ENCODE results near the gene PLCD3. TPM values are rescaled to one million over a fixed set of nuclear protein-coding genes. Genes with fewer than 3 reads are reported as not detected.
A peak's percentile ranks its signal among the peaks of the same experiment; 100 is the strongest.

Gene PLCD3
- total and polyA plus RNA-seq, 9 of the 15 experiments (the other 6 are each of a cell fraction or from before 2014, with no cell fraction given) = 0.20 to 22.6 (median 7.5) TPM

DNA sequence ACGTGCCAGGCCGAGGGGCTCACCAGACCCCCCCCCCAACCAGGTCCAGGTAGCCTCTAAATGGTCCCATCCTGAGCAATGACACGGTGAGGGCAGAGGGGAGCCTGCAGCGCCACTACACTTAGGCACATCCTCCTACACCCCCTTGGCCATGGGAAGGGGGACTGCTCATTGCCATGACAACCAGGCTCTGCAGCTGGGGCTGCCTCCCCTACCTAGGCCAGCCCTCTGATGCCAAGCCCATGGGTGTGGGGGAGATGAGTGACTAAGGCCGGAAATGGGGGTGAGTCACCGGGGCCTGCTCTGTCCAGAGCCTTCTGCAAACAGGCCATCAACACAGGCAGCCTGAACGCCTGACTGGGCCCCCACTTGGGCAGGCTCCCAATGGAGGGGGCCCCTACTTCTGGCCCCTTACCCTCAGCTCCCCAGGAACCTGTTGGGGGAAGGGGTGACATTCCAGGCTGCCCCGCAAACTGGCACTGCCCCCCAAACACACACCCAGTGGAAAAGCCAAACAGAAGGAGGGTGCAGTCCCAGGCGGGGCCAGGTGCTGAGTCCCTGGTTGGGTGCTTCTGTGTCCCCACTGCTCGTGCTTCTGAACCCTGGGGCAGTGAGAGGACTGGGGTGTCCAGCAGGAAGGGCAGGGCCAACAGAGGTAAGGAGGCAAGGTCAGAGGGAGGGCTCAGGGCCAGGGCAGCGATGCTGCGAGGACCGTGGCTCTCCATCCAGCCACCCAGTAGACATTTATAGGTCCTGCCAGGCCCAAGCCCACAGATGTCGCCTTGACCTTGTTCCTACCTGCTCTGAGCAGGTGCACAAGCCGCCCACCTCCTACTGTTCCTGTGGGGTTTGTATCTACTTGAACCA is 8.2 kb downstream of the PLCD3 start (continued):
- TF ChIP-seq RAD51 (IDR thresholded peaks at IDR 0.05; ENCODE audit: borderline replicate concordance, low read depth) (no peak), SIX5 (IDR thresholded peaks at IDR 0.05; ENCODE audit: borderline replicate concordance in 1 of 2, insufficient read depth in 1 of 2, low read depth in 1 of 2, low read length in 2 of 2) (no peak), NFYB (IDR thresholded peaks at IDR 0.05; ENCODE audit: extremely low read depth, insufficient read length) (no peak), ZNF24 (IDR thresholded peaks at IDR 0.05) (no peak), RHOXF2B (CRISPR knock-in tag; conservative IDR thresholded peaks at IDR 0.05) (no peak), GTF2B (IDR thresholded peaks at IDR 0.05; ENCODE audit: extremely low read depth, insufficient read length) (no peak), PPARD (CRISPR knock-in tag; IDR thresholded peaks at IDR 0.05) (no peak), GABPB2 (CRISPR knock-in tag; conservative IDR thresholded peaks at IDR 0.05) (no peak), ZNF707 (CRISPR knock-in tag; conservative IDR thresholded peaks at IDR 0.05) (no peak), TAF15 (IDR thresholded peaks at IDR 0.05; ENCODE audit: low read depth, low read length) (no peak), ZNF146 (CRISPR knock-in tag; IDR thresholded peaks at IDR 0.05; ENCODE audit: unreplicated experiment) (no peak), RB1 (IDR thresholded peaks at IDR 0.05; ENCODE audit: low read depth) (no peak), ZNF449 (CRISPR knock-in tag; IDR thresholded peaks at IDR 0.05) (no peak), TOE1 (IDR thresholded peaks at IDR 0.05; ENCODE audit: borderline replicate concordance) (peak; percentile 74; the same call in 1 of the 2 replicates), TOE1 (CRISPR knock-in tag; IDR thresholded peaks at IDR 0.05; ENCODE audit: borderline replicate concordance, low read depth) (no peak), YBX1 (IDR thresholded peaks at IDR 0.05) (no peak)
- TF ChIP-seq, protein P1, sequence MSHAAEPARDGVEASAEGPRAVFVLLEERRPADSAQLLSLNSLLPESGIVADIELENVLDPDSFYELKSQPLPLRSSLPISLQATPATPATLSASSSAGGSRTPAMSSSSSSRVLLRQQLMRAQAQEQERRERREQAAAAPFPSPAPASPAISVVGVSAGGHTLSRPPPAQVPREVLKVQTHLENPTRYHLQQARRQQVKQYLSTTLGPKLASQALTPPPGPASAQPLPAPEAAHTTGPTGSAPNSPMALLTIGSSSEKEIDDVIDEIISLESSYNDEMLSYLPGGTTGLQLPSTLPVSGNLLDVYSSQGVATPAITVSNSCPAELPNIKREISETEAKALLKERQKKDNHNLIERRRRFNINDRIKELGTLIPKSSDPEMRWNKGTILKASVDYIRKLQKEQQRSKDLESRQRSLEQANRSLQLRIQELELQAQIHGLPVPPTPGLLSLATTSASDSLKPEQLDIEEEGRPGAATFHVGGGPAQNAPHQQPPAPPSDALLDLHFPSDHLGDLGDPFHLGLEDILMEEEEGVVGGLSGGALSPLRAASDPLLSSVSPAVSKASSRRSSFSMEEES (CRISPR knock-in tag; IDR thresholded peaks at IDR 0.05) = no peak

Measured in K562 (cell line).